ENCODE results near the gene GALR1.
"Not testable (repeated sequence)": the region's sequence is repeated elsewhere in the genome, so short reads cannot be mapped to it uniquely, and the experiment has no call there.

Gene GALR1

DNA sequence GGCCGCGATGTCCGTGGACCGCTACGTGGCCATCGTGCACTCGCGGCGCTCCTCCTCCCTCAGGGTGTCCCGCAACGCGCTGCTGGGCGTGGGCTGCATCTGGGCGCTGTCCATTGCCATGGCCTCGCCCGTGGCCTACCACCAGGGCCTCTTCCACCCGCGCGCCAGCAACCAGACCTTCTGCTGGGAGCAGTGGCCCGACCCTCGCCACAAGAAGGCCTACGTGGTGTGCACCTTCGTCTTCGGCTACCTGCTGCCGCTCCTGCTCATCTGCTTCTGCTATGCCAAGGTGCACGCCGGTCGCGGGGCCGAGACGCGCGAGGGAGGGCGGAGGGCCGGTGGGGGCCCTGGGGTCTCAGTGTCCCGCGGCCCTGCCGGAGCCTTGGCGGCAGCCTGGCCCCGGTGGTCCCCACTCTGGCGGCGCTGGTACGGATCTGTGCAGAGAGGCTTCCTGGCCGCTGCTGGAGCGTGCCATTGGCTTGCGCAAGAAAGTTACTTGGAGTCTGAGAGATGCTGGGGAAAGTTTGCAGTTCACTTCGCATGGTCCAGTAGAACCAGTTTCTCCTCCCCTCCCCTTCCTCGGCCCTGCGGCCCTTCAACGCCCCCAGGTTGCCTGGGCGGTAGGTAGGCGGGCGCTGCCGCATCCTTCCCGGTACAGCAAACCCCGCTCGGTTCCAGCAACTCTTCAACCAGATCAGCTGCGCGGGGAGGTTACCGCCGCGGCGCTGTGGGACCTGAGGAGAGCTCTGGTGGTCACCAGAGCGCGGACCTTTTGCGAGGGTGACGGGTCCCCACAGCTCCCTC, 1.5 kb downstream of the GALR1 start:
- DNase-seq (ENCODE audit: low spot score) = peak; percentile 15

DNA sequence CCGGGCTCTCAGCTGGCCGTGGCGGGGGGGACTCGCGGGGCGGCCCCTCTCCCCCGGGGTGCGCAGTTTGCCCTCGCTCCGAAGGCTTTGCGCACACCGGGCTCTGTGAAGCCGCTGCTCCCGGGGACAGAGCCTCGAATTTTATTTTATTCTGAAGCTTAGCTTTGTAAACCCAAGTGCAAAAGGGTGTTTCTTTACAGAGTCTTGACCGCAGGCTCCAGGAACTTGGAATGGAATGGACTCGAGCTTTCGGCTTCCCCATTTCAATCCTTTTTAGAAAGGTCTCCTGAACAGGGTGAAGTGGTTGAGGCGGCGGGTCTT, 2.0 kb downstream of the GALR1 start:
- no peak for DNase-seq (ENCODE audit: low spot score)

DNA sequence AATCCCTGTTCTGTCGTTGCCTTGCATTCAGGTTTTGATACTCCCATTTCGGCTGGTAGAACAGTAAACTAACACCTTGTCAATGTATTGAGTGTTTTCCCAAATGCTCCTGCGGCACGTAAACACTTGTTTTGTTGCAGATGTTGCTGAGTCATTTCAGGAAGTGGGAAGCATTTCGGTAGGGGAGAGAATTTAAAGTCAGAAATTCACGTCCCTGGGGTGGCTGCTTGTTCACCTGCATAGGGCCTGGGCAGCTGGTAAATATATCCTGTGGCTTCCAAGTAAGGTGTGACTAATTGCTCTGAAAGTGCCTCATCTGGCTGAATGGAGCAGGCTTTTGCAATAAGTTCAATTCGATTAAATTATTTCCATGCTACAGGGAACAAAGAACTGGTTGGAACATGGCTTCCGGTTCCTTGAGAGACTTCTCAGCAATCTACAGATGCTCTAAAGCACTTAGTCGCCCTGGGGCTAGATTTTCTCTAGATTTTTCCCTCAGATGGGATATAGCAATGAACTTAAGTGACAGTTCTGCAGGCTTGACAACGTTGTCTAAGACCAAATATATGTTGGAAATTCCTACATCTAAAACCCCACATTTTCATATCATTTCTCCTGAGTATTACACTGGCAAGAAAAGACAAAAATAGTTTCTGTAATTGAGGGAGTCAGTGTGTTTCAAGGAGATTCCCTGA, 5.2 kb downstream of the GALR1 start:
- DNase-seq (ENCODE audit: low spot score) = no peak

DNA sequence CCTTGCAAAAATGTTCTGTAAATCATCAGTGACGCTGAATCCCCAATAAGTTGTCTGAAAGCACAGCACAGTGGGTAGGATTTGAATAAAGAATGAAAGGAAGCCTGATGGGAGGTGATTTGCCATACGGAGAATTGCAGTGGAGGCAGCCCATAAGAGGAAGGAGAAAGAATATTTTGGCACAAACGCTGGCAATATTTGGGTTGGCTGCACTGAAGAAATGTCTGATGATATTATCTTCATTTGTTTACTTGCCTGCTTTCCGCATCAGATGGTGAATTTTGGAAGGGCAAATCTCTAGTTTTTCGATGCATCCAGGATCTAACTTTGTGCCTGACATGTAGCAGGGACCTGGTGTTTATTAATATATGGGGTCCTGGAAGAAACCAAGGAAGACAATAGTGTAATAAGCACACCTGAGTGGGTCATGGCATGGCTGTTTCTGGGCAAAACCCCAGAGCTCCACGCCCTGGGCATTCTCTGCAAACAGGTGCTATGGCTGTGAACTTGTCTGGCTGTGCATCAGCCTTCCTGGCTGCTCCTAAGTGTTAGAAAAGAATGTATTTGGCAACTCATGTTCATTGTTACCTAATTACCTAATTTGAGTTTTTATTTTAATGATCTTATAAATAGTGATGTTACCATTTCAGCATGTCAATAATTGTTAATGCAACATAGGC, 5.9 kb downstream of the GALR1 start:
- no peak for DNase-seq (ENCODE audit: low spot score)

DNA sequence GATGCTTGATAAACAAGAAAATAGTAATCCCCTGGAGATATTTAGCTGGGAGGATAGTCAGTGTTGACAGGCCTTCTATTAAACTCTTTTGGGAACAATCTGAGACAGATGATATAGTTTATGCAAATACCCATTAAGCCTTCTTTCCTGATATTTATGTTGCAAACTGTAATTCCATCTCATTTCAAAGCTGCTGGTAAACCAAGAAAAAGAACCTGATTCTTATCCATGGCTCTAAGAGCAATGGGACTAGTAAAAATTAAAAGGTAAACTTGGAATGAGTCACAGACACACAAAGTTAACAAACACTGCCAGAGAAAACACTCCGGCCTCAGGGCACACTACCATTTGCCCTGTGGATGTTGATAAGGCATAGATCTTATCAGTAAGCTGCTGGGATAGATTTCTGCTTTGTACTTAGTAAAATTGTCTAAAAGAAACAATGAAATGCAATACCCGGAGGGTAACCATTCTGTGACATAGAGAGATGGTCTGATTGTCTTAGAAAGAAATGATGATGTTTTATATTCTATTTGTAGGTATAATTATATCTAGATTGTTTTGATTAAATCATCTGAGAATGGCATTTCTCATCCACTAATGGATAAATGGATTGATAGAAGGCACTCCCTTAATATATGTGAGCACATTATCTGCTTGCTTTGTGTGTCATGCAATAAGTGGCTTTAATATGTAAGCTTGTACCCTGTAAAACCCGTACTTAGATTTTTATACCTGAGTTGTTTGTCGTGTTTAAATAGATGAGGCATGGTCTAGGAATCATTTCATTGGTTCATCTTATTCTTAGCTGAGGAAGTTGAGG, 13.2 kb downstream of the GALR1 start:
- DNase-seq (ENCODE audit: low spot score) = no peak

DNA sequence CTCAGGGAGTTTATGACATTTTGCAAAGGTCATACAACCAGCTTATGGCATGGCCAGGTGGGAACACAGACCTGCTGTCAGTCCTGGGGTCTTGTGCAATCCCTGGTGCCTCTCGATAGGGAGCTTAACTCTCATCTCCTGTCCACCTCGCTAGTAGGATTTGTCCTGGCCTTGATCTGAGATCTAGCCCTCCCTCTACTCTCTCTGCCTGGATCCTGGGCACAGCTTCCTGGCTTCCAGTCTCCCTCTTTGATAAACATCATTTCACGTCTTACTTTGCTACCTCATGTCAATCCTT, 13.8 kb downstream of the GALR1 start:
- no peak for DNase-seq (ENCODE audit: low spot score)

DNA sequence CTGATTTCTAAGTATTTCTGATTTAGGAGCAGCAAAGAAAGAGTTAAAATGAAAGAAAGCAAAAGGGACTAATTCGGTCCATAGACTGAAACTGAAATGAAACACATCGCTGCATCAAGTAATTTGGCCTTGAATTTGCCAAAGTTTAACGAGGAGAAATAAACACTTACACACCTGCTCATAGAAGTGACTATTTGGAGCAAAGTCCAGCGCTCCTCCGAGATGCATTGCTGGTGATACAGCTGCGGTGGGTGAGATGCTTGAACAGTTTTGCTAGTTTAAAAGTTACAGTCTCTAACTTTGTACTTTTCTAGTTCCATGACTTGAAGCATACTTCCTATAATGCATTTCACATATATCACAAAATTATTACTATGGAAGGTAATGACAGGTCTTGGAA, 18.3 kb downstream of the GALR1 start:
- DNase-seq (ENCODE audit: low spot score) = no peak

DNA sequence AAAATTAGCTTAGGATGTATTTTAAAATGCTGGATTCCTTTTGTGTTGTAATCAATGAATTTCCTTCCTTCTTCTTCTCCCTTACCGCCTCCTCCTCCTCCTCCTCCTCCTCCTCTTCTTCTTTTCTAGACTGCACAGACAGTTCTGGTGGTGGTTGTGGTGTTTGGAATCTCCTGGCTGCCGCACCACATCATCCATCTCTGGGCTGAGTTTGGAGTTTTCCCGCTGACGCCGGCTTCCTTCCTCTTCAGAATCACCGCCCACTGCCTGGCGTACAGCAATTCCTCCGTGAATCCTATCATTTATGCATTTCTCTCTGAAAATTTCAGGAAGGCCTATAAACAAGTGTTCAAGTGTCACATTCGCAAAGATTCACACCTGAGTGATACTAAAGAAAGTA, 18.8 kb downstream of the GALR1 start:
- no peak for DNase-seq (ENCODE audit: low spot score)

DNA sequence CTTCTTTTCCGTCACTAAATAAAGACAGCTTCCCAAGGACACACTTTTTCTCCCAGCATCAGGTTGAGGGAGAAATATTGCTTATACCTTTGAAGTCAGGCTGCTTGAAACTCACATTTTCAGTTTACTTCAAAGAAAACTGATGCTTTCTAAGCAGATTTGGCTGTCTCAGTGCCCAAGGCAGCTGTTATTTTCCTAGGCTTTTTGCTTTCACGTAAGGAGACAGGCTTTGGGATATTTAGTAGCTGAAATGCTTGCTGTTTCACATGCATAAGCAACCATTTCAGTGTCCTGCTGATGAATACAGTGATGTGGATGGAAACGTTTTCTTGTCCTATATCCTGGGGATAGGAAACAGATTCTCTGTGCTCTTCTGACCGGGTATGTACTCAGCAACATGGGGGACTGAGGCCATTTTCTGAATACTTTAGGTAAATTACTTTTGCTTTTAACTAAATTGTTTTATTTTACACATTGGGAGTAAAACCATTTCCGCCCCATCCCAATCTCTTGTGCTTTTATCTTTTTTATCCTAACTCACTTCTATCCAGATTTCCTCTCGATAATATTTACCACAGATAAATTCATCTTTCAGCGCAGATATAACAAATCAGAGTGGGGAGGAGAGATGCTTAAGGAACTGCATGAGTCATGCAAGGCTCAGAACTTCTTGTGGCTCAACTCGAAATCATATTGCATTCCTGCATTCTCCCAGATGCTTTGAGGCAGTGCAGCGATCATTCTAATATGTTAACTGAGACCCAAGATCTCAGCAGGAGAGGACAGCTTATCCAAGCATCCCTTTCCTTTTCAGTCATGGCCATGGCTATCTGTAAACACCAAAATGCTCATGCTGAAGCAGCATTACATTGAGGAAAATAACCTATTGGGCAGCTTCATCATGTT, 22.2 kb downstream of the GALR1 start:
- DNase-seq (ENCODE audit: low spot score) = no peak

DNA sequence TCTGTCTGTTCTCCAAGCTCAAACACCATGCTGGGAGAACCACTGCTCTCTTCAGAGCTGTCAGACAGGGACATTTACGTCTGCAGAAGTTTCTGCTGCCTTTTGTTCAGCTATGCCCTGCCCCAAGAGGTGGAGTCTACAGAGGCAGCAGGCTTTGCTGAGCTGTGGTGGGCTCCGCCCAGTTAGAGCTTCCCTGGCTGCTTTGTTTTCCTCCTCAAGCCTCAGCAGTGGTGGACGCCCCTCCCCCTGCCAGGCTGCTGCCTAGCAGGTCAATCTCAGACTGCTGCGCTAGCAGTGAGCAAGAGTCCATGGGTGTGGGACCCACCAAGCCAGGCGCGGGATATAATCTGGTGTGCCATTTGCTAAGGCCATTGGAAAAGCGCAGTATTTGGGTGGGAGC, 41.2 kb downstream of the GALR1 start:
- DNase-seq (ENCODE audit: low spot score) = not testable (repeated sequence)

DNA sequence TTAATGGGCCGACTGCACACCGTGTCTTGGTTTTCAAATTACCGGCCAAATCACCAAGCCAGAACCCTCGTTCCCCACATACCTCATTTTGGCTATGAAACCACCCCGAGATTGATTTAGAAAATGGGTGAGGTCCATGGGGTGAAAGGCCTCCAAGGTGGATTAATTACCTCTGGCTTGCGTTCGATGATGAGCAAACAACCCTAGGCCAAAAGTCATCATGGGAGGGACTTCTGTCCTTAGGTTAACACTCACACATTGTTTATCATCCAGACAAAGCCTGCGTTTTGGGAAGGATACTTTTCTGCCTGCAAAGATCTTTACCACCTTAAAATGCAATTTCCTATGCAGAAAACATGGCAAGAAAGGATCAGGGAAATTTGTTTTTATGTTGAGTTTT, 48.5 kb downstream of the GALR1 start:
- no peak for DNase-seq (ENCODE audit: low spot score)

DNA sequence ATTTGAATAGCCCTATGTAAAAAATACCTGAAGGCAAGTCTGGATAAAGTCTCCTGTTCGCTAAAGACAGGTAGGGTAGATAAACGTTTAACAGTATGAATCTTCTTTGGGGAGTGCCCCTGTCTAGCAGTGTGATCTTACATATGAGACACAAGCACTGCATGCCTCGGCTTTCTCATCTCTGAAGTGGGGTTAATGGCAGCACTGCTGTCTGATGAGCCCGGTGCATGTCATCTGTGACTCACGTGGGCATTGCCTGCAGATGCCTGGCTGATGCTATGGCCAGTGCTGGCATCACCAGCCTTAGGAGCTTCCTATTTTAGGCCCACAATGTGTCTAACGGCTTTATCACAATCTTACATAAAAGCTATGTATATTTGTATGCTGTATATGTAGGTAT, 50.1 kb downstream of the GALR1 start:
- no peak for DNase-seq (ENCODE audit: low spot score)

DNA sequence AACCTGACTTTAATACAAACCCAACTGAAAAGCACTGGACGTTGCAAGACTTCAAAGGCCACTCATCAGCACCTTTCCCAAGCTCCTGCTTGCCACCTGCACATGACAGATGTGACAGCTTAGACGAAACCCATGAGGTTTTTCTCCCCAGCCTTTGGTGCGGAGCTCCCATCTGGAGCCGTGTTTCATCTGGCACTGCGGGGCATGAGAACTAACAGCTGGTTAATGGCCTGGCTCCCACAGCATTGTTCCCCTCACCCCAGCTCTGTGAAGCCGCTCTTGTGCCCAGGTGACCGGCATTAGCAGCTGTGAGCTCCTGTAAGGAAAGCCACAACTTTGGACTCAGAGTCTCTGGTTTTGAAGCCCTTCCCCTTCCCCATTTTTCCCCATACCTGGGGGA, 50.9 kb downstream of the GALR1 start:
- no peak for DNase-seq (ENCODE audit: low spot score)

DNA sequence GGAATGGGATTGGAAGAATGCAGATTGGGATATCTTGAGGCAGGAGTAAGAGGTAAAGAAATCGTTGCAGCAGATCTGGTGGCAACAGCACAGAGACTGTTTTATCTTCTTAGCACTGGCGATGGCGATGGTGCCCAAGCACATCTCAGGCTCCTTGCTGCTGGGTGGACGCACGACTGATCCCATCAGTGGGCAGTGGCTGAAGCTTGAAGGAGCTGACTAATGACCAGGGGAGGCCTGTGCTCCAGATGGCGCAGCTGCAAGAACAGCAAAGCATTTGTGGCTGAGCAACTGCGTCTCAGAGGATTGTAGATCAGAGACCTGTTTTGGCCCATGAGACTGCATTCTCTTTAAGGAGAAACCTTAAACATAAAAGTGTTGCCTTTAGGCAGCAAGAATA, 54.6 kb downstream of the GALR1 start:
- DNase-seq (ENCODE audit: low spot score) = no peak

DNA sequence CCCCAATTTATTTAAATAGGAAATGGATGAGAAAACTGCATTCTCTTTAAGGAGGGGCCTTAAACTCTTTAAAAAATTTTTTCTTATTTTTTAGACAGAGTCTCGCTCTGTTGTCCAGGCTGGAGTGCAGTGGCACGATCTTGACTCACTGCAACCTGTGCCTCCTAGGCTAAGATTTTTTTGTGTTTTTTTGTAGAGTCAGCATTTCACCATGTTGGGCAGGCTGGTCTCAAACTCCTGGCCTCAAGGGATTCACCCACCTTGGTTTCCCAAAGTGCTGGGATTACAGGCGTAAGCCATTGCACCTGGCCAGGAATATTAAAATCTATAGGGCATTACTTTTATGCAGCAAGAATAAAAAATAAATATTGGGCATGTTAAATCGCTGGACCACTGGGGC, 56.0 kb downstream of the GALR1 start:
- DNase-seq (ENCODE audit: low spot score) = no peak

DNA sequence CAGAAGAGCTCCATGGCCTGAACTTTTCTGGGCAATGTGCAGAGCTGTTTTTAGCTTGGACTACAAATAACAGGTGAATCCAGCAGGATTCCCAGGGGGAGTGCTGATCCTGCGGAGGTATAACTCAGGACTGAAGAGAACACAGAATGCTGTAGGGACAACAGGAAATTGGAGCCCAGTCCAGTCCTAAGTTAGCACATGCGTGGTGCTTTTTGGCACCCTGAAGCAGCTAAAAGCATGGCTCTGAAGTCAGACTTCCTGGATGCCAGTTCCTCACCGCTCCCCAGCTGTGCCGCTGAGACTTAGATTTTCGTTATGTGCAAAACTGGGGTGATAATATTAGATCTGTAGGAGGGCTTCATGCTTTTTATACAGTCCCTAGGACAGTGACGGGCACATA, 58.6 kb downstream of the GALR1 start:
- DNase-seq (ENCODE audit: low spot score) = no peak

DNA sequence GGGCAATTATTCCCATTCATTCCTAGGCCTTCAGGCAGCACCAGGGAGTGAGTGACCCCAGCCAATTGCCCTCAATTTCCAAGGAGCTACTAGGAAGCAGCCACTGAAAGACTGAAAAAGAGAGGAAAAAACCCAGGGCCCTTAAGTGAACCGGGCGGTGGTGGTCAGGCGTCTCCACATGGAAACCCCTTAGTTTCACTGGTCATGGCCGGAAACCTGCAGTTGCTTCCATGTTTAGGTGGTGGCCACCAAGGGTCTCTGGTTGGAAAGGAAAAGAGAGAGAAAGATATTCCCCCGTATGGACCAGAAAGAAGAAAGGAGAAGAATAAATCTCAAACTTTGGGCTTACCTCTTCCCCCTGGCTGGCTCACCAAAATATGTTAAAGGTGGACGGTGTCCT, 64.9 kb downstream of the GALR1 start:
- DNase-seq (ENCODE audit: low spot score) = no peak

DNA sequence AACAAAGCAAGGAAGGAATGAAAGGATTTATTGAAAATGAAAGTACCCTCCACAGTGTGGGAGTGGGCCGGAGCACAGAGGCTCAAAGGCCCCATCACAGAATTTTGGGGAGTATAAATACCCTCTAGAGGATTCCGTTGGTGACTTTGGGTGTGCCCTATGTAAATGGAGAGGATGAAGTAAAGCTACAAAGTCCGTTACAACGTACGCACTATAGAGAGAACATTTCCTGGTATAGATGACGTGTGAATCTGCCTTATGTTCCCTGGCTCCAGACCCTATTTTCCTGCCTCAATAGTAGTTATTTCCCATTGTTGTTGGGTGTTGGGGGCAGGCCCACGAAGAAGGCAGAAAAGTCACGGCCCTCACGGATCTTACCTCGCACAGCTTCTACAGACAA, 65.3 kb downstream of the GALR1 start:
- no peak for DNase-seq (ENCODE audit: low spot score)

DNA sequence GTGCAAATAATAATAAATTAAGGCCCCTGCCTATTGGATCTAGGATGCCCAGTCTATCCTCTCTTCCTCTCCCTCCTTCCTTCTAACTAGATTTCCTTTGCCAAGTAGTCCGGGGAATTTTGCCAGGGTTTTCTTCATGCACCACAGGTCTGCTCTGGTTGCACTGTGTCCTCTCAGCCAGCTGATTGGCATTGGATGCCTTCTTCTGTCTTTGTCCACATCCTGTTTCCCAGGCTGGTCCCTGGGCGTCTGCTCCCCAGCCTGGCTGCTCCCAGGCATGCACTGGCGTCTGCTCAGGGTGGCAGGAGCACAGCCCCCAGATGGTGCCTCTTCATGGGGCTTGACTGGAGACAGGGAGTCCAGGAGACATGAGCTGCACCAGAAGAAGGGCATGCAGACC, 66.4 kb downstream of the GALR1 start:
- DNase-seq (ENCODE audit: low spot score) = no peak

DNA sequence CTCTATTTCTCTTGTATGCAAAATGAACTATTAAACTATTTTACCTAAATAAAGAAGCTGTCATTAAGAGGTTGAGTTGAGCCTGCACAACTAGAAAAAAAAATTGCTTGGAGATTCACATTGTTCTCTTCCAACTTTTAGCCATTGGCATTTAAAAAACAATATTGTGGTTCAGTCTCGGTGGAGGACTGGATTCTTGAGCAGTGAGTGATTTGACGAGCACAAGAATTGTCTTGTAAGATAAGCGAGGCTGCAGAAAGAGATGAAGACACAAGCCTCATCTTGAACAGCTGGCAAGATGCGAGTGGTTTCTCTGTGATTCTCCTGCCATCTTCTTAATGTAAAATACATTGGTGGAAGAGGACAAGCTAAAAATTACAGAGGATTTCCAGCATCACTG, 67.0 kb downstream of the GALR1 start:
- no peak for DNase-seq (ENCODE audit: low spot score)

DNA sequence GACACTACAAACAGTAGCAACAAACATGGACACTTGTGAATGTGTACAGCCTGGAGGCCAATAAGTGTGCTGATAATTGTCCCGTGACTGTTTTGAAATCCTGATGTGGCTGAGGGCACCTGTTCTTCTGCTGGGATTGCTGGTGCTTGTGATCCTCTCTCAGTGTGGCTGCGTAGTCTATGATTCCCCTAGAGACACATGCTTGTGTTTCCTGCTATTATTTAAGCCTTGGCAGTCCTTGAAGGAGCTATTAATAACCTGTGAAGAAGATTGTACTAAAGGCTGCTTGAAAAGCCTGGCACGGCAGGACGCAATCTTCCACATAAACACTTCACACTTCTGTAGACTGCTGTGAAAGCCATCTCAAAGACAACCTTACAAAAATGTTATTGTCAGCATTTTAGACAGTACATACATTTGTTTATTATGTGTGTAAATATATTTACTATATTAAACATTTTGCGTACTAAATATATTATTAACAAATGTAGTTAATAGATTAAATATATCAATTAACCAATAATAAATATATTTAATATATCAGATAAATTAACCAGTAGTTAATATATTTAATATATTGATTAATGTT, 71.4 kb downstream of the GALR1 start:
- DNase-seq (ENCODE audit: low spot score) = no peak

Data from AG08396 (cell line).